ENCODE results near the gene CDC73. TPM values are rescaled to one million over a fixed set of nuclear protein-coding genes. Genes with fewer than 3 reads are reported as not detected.

The CDC73 gene
- total and polyA plus RNA-seq, 2 of the 13 experiments (the other 11 are each of a cell fraction or from before 2014, with no cell fraction given) = 20.2 to 26.3 TPM

DNA sequence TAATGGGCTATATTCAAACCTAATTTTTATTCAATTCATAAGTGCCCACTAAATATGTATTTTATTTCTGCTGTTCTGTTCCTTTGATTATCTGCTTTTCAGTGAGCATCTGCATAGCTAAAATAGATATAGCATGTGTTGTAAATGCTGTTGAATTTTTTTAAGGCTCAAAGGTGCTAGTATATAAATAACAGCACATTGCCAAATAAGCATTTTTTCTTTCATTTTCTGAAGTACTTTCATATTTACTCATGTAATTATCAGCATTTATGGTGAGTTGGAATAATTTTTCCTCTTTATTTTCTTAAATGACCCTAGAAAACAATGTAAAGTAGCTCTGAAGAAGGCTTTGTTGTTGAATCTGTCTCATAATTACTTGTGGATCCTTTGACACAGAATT is 134.2 kb downstream of the CDC73 start:
- Histone ChIP-seq H3K27me3 (ENCODE audit: control insufficient read depth in 1 of 2, insufficient read depth in 2 of 2, low read length in 2 of 2) (no peaks in the 10 kb centered on the region), H3K9me3 (ENCODE audit: low read length) (no peaks in the 10 kb centered on the region), H4K20me1 (ENCODE audit: insufficient read depth, low read length) (no peaks in the 10 kb centered on the region), H2AFZ (ENCODE audit: low read length) (no peak overlapping the region), H3K79me2 (ENCODE audit: insufficient read depth, low read length) (no peaks in the 10 kb centered on the region), H3K9ac (ENCODE audit: insufficient read depth, low read depth, low read length) (no peak overlapping the region), H3K27ac (ENCODE audit: extremely low read length, insufficient read depth, low read length) (no peak overlapping the region), H3K36me3 (replicated peaks in 1 of 2; ENCODE audit: control insufficient read depth in 1 of 2, insufficient read depth in 2 of 2, low read length in 2 of 2) (peaks cover 0 to 2% of the 10 kb centered on the region in 2 experiments; a peak in 1 of 5 replicates), H3K4me1 (ENCODE audit: insufficient read depth, low read length) (no peaks in the 10 kb centered on the region), H3K4me3 (replicated peaks in 1 of 3; ENCODE audit: insufficient read depth in 1 of 3, low read depth in 2 of 3, low read length in 3 of 3) (no peak overlapping the region), H3K4me2 (ENCODE audit: low read depth, low read length) (no peak overlapping the region)
- in situ Hi-C loops (cut with HindIII; ENCODE audit: extremely low pct_ligation_motif_present, low pct_unique_long_range_greater_than_20kb) = no loop called here
- POLR2A ChIA-PET = no interaction called here
- CTCF ChIA-PET (ENCODE audit: low intra/inter-chr PET ratio, low total read pairs) = no interaction called here
- intact Hi-C loops (cut with micrococcal nuclease; ENCODE audit: unreplicated experiment) = no loop called here
- FAIRE-seq = no peak
- TF ChIP-seq, protein P1, sequence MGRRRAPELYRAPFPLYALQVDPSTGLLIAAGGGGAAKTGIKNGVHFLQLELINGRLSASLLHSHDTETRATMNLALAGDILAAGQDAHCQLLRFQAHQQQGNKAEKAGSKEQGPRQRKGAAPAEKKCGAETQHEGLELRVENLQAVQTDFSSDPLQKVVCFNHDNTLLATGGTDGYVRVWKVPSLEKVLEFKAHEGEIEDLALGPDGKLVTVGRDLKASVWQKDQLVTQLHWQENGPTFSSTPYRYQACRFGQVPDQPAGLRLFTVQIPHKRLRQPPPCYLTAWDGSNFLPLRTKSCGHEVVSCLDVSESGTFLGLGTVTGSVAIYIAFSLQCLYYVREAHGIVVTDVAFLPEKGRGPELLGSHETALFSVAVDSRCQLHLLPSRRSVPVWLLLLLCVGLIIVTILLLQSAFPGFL (CRISPR knock-in tag; IDR thresholded peaks at IDR 0.05) = no peak
- peak in 1 of 2 experiments; percentile 10; a peak in 1 of 4 replicates for TF ChIP-seq MAFK (conservative IDR thresholded peaks at IDR 0.05 in 1 of 2, IDR thresholded peaks at IDR 0.05 in 1 of 2; ENCODE audit: low read length in 2 of 2)
- no peak for TF ChIP-seq TAF15 (IDR thresholded peaks at IDR 0.05; ENCODE audit: low read depth, low read length, poor library complexity, severe bottlenecking)
- no peak for TF ChIP-seq PHF21A (CRISPR knock-in tag; IDR thresholded peaks at IDR 0.05)
- no peak for TF ChIP-seq NFE2L2 (IDR thresholded peaks at IDR 0.05; ENCODE audit: low read length)
- no TSS peak for BruUV-seq (replicated peaks)
- ATAC-seq = no peak
- no peak for DNase-seq (ENCODE audit: low spot score)

DNA sequence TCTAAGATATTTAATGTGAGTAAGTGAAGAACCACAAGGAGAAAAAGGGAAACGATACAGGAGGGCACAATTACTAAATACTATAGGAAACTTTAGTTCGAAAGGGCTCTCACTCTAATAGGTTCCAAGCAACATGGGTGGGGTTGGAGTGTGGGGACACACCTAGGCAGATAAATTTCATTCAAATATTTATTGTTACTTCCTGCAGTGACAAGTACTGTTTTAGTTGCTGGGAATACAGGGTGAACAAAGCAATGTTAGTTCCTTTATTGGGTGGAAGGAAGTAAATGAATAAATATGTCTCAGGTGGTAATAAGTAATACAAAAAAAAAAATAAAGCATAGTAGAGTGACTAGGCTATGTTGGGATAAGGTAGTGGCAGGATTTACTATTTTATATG is 137.8 kb downstream of the CDC73 start:
- FAIRE-seq (no peak), DNase-seq (ENCODE audit: low spot score) (no peak), ATAC-seq (no peak)
- Histone ChIP-seq H3K4me3 (replicated peaks in 1 of 3; ENCODE audit: insufficient read depth in 1 of 3, low read depth in 2 of 3, low read length in 3 of 3) (no peak overlapping the region), H3K36me3 (replicated peaks in 1 of 2; ENCODE audit: control insufficient read depth in 1 of 2, insufficient read depth in 2 of 2, low read length in 2 of 2) (no peaks in the 10 kb centered on the region), H3K9ac (ENCODE audit: insufficient read depth, low read depth, low read length) (no peak overlapping the region), H3K27me3 (ENCODE audit: control insufficient read depth in 1 of 2, insufficient read depth in 2 of 2, low read length in 2 of 2) (no peaks in the 10 kb centered on the region), H3K4me1 (ENCODE audit: insufficient read depth, low read length) (no peaks in the 10 kb centered on the region), H4K20me1 (ENCODE audit: insufficient read depth, low read length) (no peaks in the 10 kb centered on the region), H3K4me2 (ENCODE audit: low read depth, low read length) (no peak overlapping the region), H3K79me2 (ENCODE audit: insufficient read depth, low read length) (no peaks in the 10 kb centered on the region), H3K27ac (ENCODE audit: extremely low read length, insufficient read depth, low read length) (no peak overlapping the region), H2AFZ (ENCODE audit: low read length) (no peak overlapping the region), H3K9me3 (ENCODE audit: low read length) (no peaks in the 10 kb centered on the region)
- in situ Hi-C loops (cut with HindIII; ENCODE audit: extremely low pct_ligation_motif_present, low pct_unique_long_range_greater_than_20kb) = no loop called here
- BruUV-seq (replicated peaks) = no TSS peak
- POLR2A ChIA-PET = no interaction called here
- intact Hi-C loops (cut with micrococcal nuclease; ENCODE audit: unreplicated experiment) = no loop called here
- WGBS (ENCODE audit: low lambda C conversion rate) = 96% methylated on average over 2 of the region's 2 CpGs
- CTCF ChIA-PET (ENCODE audit: low intra/inter-chr PET ratio, low total read pairs) = no interaction called here
- TF ChIP-seq, protein P2, sequence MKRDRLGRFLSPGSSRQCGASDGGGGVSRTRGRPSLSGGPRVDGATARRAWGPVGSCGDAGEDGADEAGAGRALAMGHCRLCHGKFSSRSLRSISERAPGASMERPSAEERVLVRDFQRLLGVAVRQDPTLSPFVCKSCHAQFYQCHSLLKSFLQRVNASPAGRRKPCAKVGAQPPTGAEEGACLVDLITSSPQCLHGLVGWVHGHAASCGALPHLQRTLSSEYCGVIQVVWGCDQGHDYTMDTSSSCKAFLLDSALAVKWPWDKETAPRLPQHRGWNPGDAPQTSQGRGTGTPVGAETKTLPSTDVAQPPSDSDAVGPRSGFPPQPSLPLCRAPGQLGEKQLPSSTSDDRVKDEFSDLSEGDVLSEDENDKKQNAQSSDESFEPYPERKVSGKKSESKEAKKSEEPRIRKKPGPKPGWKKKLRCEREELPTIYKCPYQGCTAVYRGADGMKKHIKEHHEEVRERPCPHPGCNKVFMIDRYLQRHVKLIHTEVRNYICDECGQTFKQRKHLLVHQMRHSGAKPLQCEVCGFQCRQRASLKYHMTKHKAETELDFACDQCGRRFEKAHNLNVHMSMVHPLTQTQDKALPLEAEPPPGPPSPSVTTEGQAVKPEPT (CRISPR knock-in tag; IDR thresholded peaks at IDR 0.05; ENCODE audit: low read depth) = no peak
- TF ChIP-seq ZKSCAN8 (CRISPR knock-in tag; IDR thresholded peaks at IDR 0.05; ENCODE audit: borderline replicate concordance) (no peak), ZNF782 (CRISPR knock-in tag; IDR thresholded peaks at IDR 0.05; ENCODE audit: borderline replicate concordance) (no peak), SSRP1 (CRISPR knock-in tag; IDR thresholded peaks at IDR 0.05) (no peak), ZFP41 (CRISPR knock-in tag; IDR thresholded peaks at IDR 0.05; ENCODE audit: borderline replicate concordance) (no peak), ZC3H4 (CRISPR knock-in tag; IDR thresholded peaks at IDR 0.05; ENCODE audit: borderline replicate concordance) (no peak), ISX (CRISPR knock-in tag; conservative IDR thresholded peaks at IDR 0.05) (no peak)
- TF ChIP-seq, protein P3, sequence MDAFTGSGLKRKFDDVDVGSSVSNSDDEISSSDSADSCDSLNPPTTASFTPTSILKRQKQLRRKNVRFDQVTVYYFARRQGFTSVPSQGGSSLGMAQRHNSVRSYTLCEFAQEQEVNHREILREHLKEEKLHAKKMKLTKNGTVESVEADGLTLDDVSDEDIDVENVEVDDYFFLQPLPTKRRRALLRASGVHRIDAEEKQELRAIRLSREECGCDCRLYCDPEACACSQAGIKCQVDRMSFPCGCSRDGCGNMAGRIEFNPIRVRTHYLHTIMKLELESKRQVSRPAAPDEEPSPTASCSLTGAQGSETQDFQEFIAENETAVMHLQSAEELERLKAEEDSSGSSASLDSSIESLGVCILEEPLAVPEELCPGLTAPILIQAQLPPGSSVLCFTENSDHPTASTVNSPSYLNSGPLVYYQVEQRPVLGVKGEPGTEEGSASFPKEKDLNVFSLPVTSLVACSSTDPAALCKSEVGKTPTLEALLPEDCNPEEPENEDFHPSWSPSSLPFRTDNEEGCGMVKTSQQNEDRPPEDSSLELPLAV (CRISPR knock-in tag; conservative IDR thresholded peaks at IDR 0.05; ENCODE audit: low read depth) = no peak
- TF ChIP-seq, protein P4, sequence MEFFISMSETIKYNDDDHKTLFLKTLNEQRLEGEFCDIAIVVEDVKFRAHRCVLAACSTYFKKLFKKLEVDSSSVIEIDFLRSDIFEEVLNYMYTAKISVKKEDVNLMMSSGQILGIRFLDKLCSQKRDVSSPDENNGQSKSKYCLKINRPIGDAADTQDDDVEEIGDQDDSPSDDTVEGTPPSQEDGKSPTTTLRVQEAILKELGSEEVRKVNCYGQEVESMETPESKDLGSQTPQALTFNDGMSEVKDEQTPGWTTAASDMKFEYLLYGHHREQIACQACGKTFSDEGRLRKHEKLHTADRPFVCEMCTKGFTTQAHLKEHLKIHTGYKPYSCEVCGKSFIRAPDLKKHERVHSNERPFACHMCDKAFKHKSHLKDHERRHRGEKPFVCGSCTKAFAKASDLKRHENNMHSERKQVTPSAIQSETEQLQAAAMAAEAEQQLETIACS (CRISPR knock-in tag; IDR thresholded peaks at IDR 0.05) = no peak

Measured in HepG2 (cell line).